Liver (tissue), 9 donors: ENCODE results near the gene SLC39A6. TPM values are rescaled to one million over a fixed set of nuclear protein-coding genes. Genes with fewer than 3 reads are reported as not detected.

ENCODE experiments used
- DNase-seq: peaks from one replicate; pipeline ENCODE4 v3.0.0-alpha.2; 2017; ENCODE audit warnings: low spot score
- H3K27ac ChIP-seq, 2 donors: one replicate each; pipeline ENCODE4 v1.7.0; 2013; ENCODE audit warnings: inconsistent platforms in 2 of 2, low read length in 2 of 2, control low read depth in 1 of 2, low read depth in 1 of 2, mild to moderate bottlenecking in 1 of 2
- H3K27me3 ChIP-seq, 4 donors: one replicate each; pipeline versions ENCODE4 v1.6.1 to v1.7.0; 2013; ENCODE audit warnings: low read length in 3 of 4, inconsistent platforms in 1 of 4, mild to moderate bottlenecking in 1 of 4, moderate library complexity in 1 of 4; ENCODE audit not compliant: control insufficient read depth in 4 of 4, insufficient read depth in 4 of 4
- H3K36me3 ChIP-seq, 4 donors: one replicate each; pipeline versions ENCODE4 v1.6.1 to v1.7.0; 2013; ENCODE audit warnings: low read length in 3 of 4, mild to moderate bottlenecking in 3 of 4, low read depth in 1 of 4, moderate library complexity in 1 of 4; ENCODE audit not compliant: control insufficient read depth in 4 of 4, insufficient read depth in 3 of 4
- H3K4me1 ChIP-seq, 4 donors: one replicate each; pipeline versions ENCODE4 v1.6.1 to v1.7.0; 2013; ENCODE audit warnings: low read length in 3 of 4, mild to moderate bottlenecking in 3 of 4, moderate library complexity in 1 of 4; ENCODE audit not compliant: control insufficient read depth in 4 of 4, insufficient read depth in 4 of 4
- H3K4me3 ChIP-seq, 3 donors: one replicate each; pipeline versions ENCODE4 v1.6.1 to v1.7.0; 2013; ENCODE audit warnings: low read length in 3 of 3, control low read depth in 1 of 3, low read depth in 1 of 3, mild to moderate bottlenecking in 1 of 3
- H3K9ac ChIP-seq, 2 donors: one replicate each; pipeline ENCODE4 v1.7.0; 2013; ENCODE audit warnings: low read length in 2 of 2, mild to moderate bottlenecking in 2 of 2, moderate library complexity in 2 of 2, control low read depth in 1 of 2, low read depth in 1 of 2
- H3K9me3 ChIP-seq, 4 donors: one replicate each; pipeline versions ENCODE4 v1.6.1 to v1.7.0; 2013; ENCODE audit warnings: low read length in 3 of 4; ENCODE audit not compliant: control insufficient read depth in 4 of 4
- EGR1 ChIP-seq, 2 donors: IDR thresholded peaks; 2 replicates each; pipeline ENCODE4 v1.6.1; 2016 to 2018; ENCODE audit warnings: antibody characterized with exemption in 2 of 2, low read depth in 2 of 2
- FOXA1 ChIP-seq: IDR thresholded peaks from 2 replicates; pipeline ENCODE4 v1.6.1; 2016; ENCODE audit warnings: antibody characterized with exemption
- HNF4A ChIP-seq, 2 donors: conservative IDR thresholded peaks; 2 replicates each; pipeline ENCODE4 v1.6.1; 2016; ENCODE audit warnings: antibody characterized with exemption in 2 of 2, mild to moderate bottlenecking in 2 of 2
- JUND ChIP-seq, 2 donors: IDR thresholded peaks; 2 replicates each; pipeline ENCODE4 v1.6.1; 2016; ENCODE audit warnings: antibody characterized with exemption in 2 of 2
- NR2F2 ChIP-seq: IDR thresholded peaks from 2 replicates; pipeline ENCODE4 v1.6.1; 2016; ENCODE audit warnings: antibody characterized with exemption
- RAD21 ChIP-seq, 2 donors: IDR thresholded peaks; 2 replicates each; pipeline ENCODE4 v1.6.1; 2016; ENCODE audit warnings: antibody characterized with exemption in 2 of 2, mild to moderate bottlenecking in 2 of 2
- RXRA ChIP-seq, 2 donors: IDR thresholded peaks; 2 replicates each; pipeline ENCODE4 v1.6.1; 2017 to 2018; ENCODE audit warnings: antibody characterized with exemption in 2 of 2, mild to moderate bottlenecking in 1 of 2
- WGBS: extraction: QIAGEN DNeasy Blood & Tissue Kit; methylation state at CpG from one replicate; pipeline ENCODE4 v1.1.7; 2013; 5-methylcytosine and 5-hydroxymethylcytosine counted together
- polyA plus RNA-seq, 2 donors: library from polyadenylated mRNA; stranded (reverse) in 1 of 2; unstranded in 1 of 2; fragments of 200-250 nt in 1 of 2; fragments of >200 nt in 1 of 2; fragmentation: Nextera tagmentation in 1 of 2; extraction: Ambion mirVana in 1 of 2; gene quantifications; one replicate each; pipeline versions ENCODE4 v1.2.1 to v1.2.3, GENCODE V29; 2013 to 2015
- total RNA-seq, 2 donors: library from RNA; depleted of rRNA; stranded (reverse); fragments of >200 nt; gene quantifications; one replicate each; pipeline ENCODE4 v1.2.3, GENCODE V29; 2014
- TF ChIP-seq, protein P1 (sequence below): IDR thresholded peaks from 2 replicates; pipeline ENCODE4 v1.6.1; 2016; ENCODE audit warnings: antibody characterized with exemption
- TF ChIP-seq, protein P2 (sequence below): fragments of 150-350 bp; IDR thresholded peaks from 2 replicates; pipeline ENCODE4 v1.5.1; 2017; ENCODE audit warnings: improper control_type of control experiment, low read depth, low read length; ENCODE audit not compliant: missing input control
- TF ChIP-seq, protein P3 (sequence below): IDR thresholded peaks from 2 replicates; pipeline ENCODE4 v1.6.1; 2016; ENCODE audit warnings: antibody characterized with exemption, mild to moderate bottlenecking
- TF ChIP-seq, protein P4 (sequence below): IDR thresholded peaks from 2 replicates; pipeline ENCODE4 v1.6.1; 2016; ENCODE audit warnings: antibody characterized with exemption
- TF ChIP-seq, protein P5 (sequence below): IDR thresholded peaks from 2 replicates; pipeline ENCODE4 v1.6.1; 2016; ENCODE audit warnings: antibody characterized with exemption
- donor health status: healthy.
- donor health status: healthy.
- donor health status: healthy.
- donor health status: healthy.
- donor health status: healthy.

The SLC39A6 gene
- total and polyA plus RNA-seq, 4 donors, result 4.6 to 16.6 (median 8.3) TPM

DNA sequence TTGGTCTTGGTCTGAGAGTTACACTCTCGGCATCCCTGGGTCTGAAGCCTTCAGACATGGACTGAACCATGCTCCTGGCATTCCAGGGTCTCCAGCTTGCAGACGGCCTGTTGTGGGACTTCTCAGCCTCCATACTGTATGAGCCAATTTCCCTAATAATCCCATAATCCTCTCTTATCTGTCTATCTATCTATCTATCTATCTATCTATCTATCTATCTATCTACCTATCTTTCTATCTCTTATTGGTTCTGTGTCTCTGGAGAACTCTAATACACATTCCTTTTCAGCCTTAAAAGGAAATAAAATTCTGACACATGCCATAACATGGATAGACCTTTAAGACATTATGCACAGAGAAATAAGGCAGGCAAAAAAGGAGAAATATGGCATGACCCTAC lies 24.4 kb downstream of the SLC39A6 start:
- Histone ChIP-seq H3K4me3 (no peak overlapping the region), H3K9ac (no peak overlapping the region), H3K9me3 (peaks cover 3 to 14% (median 8%) of the 10 kb centered on the region in 4 donors), H3K36me3 (no peaks in the 10 kb centered on the region), H3K4me1 (no peaks in the 10 kb centered on the region), H3K27ac (no peak overlapping the region), H3K27me3 (no peaks in the 10 kb centered on the region)
- DNase-seq, result no peak
- 93% methylated on average over 2 of the region's 2 CpGs for WGBS
- TF ChIP-seq, protein P1, sequence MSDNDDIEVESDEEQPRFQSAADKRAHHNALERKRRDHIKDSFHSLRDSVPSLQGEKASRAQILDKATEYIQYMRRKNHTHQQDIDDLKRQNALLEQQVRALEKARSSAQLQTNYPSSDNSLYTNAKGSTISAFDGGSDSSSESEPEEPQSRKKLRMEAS, result no peak
- TF ChIP-seq EGR1 (IDR thresholded peaks at IDR 0.05; ENCODE audit: low read depth in 2 of 2), result no peak

DNA sequence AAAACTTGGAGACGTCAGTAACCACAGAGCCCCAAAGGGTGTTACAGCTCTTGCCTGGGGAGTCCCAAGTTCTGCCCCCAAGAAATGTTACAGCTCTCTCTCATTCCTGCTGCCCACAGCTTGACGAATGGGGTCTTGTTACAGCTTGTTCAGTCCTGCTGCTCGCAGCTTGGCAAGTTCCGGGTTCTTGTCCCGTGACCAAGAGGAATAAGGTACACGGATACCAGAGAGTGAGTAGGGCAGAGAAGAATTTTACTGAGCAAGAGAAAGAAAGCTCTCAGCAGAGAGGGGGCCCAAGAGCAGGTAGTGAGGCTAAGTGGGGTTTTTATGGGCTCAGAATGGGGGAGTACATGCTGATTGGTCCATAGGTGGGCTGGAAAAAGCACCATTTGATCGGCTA lies 27.2 kb downstream of the SLC39A6 start:
- Histone ChIP-seq H3K9ac (no peak overlapping the region), H3K27ac (no peak overlapping the region), H3K4me3 (peak overlapping the region in 1 of 3 donors; percentile 18), H3K27me3 (no peaks in the 10 kb centered on the region), H3K36me3 (no peaks in the 10 kb centered on the region), H3K9me3 (peaks cover 3 to 14% (median 8%) of the 10 kb centered on the region in 4 donors), H3K4me1 (no peaks in the 10 kb centered on the region)
- TF ChIP-seq, protein P2, sequence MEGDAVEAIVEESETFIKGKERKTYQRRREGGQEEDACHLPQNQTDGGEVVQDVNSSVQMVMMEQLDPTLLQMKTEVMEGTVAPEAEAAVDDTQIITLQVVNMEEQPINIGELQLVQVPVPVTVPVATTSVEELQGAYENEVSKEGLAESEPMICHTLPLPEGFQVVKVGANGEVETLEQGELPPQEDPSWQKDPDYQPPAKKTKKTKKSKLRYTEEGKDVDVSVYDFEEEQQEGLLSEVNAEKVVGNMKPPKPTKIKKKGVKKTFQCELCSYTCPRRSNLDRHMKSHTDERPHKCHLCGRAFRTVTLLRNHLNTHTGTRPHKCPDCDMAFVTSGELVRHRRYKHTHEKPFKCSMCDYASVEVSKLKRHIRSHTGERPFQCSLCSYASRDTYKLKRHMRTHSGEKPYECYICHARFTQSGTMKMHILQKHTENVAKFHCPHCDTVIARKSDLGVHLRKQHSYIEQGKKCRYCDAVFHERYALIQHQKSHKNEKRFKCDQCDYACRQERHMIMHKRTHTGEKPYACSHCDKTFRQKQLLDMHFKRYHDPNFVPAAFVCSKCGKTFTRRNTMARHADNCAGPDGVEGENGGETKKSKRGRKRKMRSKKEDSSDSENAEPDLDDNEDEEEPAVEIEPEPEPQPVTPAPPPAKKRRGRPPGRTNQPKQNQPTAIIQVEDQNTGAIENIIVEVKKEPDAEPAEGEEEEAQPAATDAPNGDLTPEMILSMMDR, result no peak
- no peak for TF ChIP-seq JUND (IDR thresholded peaks at IDR 0.05)
- TF ChIP-seq, protein P3, sequence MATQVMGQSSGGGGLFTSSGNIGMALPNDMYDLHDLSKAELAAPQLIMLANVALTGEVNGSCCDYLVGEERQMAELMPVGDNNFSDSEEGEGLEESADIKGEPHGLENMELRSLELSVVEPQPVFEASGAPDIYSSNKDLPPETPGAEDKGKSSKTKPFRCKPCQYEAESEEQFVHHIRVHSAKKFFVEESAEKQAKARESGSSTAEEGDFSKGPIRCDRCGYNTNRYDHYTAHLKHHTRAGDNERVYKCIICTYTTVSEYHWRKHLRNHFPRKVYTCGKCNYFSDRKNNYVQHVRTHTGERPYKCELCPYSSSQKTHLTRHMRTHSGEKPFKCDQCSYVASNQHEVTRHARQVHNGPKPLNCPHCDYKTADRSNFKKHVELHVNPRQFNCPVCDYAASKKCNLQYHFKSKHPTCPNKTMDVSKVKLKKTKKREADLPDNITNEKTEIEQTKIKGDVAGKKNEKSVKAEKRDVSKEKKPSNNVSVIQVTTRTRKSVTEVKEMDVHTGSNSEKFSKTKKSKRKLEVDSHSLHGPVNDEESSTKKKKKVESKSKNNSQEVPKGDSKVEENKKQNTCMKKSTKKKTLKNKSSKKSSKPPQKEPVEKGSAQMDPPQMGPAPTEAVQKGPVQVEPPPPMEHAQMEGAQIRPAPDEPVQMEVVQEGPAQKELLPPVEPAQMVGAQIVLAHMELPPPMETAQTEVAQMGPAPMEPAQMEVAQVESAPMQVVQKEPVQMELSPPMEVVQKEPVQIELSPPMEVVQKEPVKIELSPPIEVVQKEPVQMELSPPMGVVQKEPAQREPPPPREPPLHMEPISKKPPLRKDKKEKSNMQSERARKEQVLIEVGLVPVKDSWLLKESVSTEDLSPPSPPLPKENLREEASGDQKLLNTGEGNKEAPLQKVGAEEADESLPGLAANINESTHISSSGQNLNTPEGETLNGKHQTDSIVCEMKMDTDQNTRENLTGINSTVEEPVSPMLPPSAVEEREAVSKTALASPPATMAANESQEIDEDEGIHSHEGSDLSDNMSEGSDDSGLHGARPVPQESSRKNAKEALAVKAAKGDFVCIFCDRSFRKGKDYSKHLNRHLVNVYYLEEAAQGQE, result no peak
- TF ChIP-seq HNF4A (conservative IDR thresholded peaks at IDR 0.05), result no peak
- no peak for TF ChIP-seq FOXA1
- TF ChIP-seq, protein P4, sequence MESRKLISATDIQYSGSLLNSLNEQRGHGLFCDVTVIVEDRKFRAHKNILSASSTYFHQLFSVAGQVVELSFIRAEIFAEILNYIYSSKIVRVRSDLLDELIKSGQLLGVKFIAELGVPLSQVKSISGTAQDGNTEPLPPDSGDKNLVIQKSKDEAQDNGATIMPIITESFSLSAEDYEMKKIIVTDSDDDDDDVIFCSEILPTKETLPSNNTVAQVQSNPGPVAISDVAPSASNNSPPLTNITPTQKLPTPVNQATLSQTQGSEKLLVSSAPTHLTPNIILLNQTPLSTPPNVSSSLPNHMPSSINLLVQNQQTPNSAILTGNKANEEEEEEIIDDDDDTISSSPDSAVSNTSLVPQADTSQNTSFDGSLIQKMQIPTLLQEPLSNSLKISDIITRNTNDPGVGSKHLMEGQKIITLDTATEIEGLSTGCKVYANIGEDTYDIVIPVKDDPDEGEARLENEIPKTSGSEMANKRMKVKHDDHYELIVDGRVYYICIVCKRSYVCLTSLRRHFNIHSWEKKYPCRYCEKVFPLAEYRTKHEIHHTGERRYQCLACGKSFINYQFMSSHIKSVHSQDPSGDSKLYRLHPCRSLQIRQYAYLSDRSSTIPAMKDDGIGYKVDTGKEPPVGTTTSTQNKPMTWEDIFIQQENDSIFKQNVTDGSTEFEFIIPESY, result no peak
- no peak for TF ChIP-seq RXRA (IDR thresholded peaks at IDR 0.05)
- TF ChIP-seq NR2F2, result no peak
- no peak for TF ChIP-seq RAD21 (IDR thresholded peaks at IDR 0.05)
- TF ChIP-seq, protein P5, sequence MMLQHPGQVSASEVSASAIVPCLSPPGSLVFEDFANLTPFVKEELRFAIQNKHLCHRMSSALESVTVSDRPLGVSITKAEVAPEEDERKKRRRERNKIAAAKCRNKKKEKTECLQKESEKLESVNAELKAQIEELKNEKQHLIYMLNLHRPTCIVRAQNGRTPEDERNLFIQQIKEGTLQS, result no peak
- 94% methylated on average over 7 of the region's 7 CpGs for WGBS
- DNase-seq, result no peak
